ENCODE measurements around the gene SYNPO2. TPM values are rescaled to one million over a fixed set of nuclear protein-coding genes. Genes with fewer than 3 reads are reported as not detected.

Gene SYNPO2
- total and polyA plus RNA-seq, 2 of the 8 experiments (the other 6 are each of a cell fraction or from before 2014, with no cell fraction given), result 0.50 to 4.2 TPM

GRCh38 chr4:119005928-119006460 is 117.3 kb downstream of the SYNPO2 start (continued):
- TF ChIP-seq PHF8 (conservative IDR thresholded peaks at IDR 0.05; ENCODE audit: low read depth, low read length), result no peak

Measured in H1 (cell line).